Measurements from ENCODE around the gene MCUR1. TPM values are rescaled to one million over a fixed set of nuclear protein-coding genes. Genes with fewer than 3 reads are reported as not detected.
"Not testable (repeated sequence)": the region's sequence is repeated elsewhere in the genome, so short reads cannot be mapped to it uniquely, and the experiment has no call there.

Gene MCUR1
- polyA plus RNA-seq, 1 experiment, result 6.2 TPM

GRCh38 chr6:13853871-13854270, 39.5 kb upstream of the MCUR1 start:
- H3K27me3 ChIP-seq (ENCODE audit: control insufficient read depth, insufficient read depth, low read length), result no peaks in the 10 kb centered on the region
- no peak overlapping the region for H3K4me3 ChIP-seq (ENCODE audit: low read depth, low read length)
- DNase-seq (ENCODE audit: low read depth), result no peak
- H3K36me3 ChIP-seq (ENCODE audit: control insufficient read depth, insufficient read depth, low read length), result no peaks in the 10 kb centered on the region
- POLR2A ChIA-PET, result interaction anchor here (0.6 kb wide), 1 partner anchor 368 kb away, joined by 16 read pairs; no protein-coding TSS in a partner anchor
- CTCF ChIA-PET, result no interaction called here
- TF ChIP-seq CTCF (IDR thresholded peaks at IDR 0.05; ENCODE audit: insufficient read depth, low read depth, low read length), result no peak

GRCh38 chr6:13851803-13852202, 37.4 kb upstream of the MCUR1 start:
- Histone ChIP-seq H3K36me3 (ENCODE audit: control insufficient read depth, insufficient read depth, low read length) (no peaks in the 10 kb centered on the region), H3K4me3 (ENCODE audit: low read depth, low read length) (no peak overlapping the region), H3K27me3 (ENCODE audit: control insufficient read depth, insufficient read depth, low read length) (no peaks in the 10 kb centered on the region)
- no peak for TF ChIP-seq CTCF (IDR thresholded peaks at IDR 0.05; ENCODE audit: insufficient read depth, low read depth, low read length)
- POLR2A ChIA-PET, result no interaction called here
- DNase-seq (ENCODE audit: low read depth), result no peak
- CTCF ChIA-PET, result no interaction called here

- POLR2A ChIA-PET, result no interaction called here
- no peaks in the 10 kb centered on the region for H3K36me3 ChIP-seq (ENCODE audit: control insufficient read depth, insufficient read depth, low read length)
- DNase-seq (ENCODE audit: low read depth), result no peak
- no peak for TF ChIP-seq CTCF (IDR thresholded peaks at IDR 0.05; ENCODE audit: insufficient read depth, low read depth, low read length)
- no peaks in the 10 kb centered on the region for H3K27me3 ChIP-seq (ENCODE audit: control insufficient read depth, insufficient read depth, low read length)
- H3K4me3 ChIP-seq (ENCODE audit: low read depth, low read length), result no peak overlapping the region
- CTCF ChIA-PET, result no interaction called here
These were observed 37.0 kb upstream of the MCUR1 start for GRCh38 chr6:13851330-13851729.

- H3K4me3 ChIP-seq (ENCODE audit: low read depth, low read length); DNase-seq (ENCODE audit: low read depth); CTCF ChIA-PET; H3K27me3 ChIP-seq (ENCODE audit: control insufficient read depth, insufficient read depth, low read length); H3K36me3 ChIP-seq (ENCODE audit: control insufficient read depth, insufficient read depth, low read length); POLR2A ChIA-PET: not testable (repeated sequence)
These were observed 36.3 kb upstream of the MCUR1 start for GRCh38 chr6:13850690-13851089.

GRCh38 chr6:13848522-13849150, 34.3 kb upstream of the MCUR1 start:
- CTCF ChIA-PET, result no interaction called here
- no peaks in the 10 kb centered on the region for H3K27me3 ChIP-seq (ENCODE audit: control insufficient read depth, insufficient read depth, low read length)
- H3K4me3 ChIP-seq (ENCODE audit: low read depth, low read length), result no peak overlapping the region
- H3K36me3 ChIP-seq (ENCODE audit: control insufficient read depth, insufficient read depth, low read length), result no peaks in the 10 kb centered on the region
- POLR2A ChIA-PET, result interaction anchor here (0.6 to 0.7 kb wide), 2 partner anchors 40 to 1757 kb away, joined by 4 to 7 read pairs; no protein-coding TSS in a partner anchor
- DNase-seq (ENCODE audit: low read depth), result no peak
- TF ChIP-seq CTCF (IDR thresholded peaks at IDR 0.05; ENCODE audit: insufficient read depth, low read depth, low read length), result no peak
